Gastroesophageal sphincter (tissue), 3 donors: ENCODE results near the gene TTC9B.

ENCODE experiments used
- POLR2A ChIP-seq, 2 donors: fragments of 450-650 bp; IDR thresholded peaks; one replicate each; pipeline ENCODE4 v1.6.1; 2017; ENCODE audit warnings: antibody characterized with exemption in 2 of 2, mild to moderate bottlenecking in 2 of 2, moderate library complexity in 1 of 2
- POLR2AphosphoS5 ChIP-seq: sonication (generic); formaldehyde crosslinking; IDR thresholded peaks from one replicate; pipeline ENCODE4 v1.6.1; 2017; ENCODE audit warnings: antibody characterized with exemption
- TF ChIP-seq, protein P1 (sequence below), 4 experiments: fragments of 200-600 bp in 2 of 4; fragments of 450-650 bp in 2 of 4; sonication (generic) in 1 of 4; IDR thresholded peaks; one replicate each; pipeline ENCODE4 v1.5.1; 2017 to 2019; ENCODE audit warnings: antibody characterized with exemption in 4 of 4, mild to moderate bottlenecking in 2 of 4, moderate library complexity in 2 of 4

DNA sequence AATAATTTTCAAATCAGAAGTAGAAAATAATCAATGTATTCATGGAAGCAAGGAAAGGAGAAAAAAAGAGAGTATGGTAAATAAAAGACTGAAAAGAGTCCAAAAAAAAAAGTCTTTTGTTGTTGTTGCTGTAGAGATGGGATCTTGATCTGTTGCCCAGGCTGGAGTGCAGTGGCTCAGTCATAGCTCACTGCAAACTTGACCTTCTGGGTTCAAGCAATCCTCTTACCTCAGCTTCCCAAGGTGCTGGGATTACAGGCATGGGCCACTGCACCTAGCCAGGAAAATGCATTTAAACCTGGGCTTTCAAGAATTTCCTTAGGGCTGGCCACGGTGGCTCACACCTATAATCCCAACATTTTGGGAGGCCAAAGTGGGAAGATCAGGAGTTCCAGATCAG, 33.9 kb downstream of the TTC9B start:
- no peak for TF ChIP-seq POLR2A (IDR thresholded peaks at IDR 0.05)
- TF ChIP-seq, protein P1, sequence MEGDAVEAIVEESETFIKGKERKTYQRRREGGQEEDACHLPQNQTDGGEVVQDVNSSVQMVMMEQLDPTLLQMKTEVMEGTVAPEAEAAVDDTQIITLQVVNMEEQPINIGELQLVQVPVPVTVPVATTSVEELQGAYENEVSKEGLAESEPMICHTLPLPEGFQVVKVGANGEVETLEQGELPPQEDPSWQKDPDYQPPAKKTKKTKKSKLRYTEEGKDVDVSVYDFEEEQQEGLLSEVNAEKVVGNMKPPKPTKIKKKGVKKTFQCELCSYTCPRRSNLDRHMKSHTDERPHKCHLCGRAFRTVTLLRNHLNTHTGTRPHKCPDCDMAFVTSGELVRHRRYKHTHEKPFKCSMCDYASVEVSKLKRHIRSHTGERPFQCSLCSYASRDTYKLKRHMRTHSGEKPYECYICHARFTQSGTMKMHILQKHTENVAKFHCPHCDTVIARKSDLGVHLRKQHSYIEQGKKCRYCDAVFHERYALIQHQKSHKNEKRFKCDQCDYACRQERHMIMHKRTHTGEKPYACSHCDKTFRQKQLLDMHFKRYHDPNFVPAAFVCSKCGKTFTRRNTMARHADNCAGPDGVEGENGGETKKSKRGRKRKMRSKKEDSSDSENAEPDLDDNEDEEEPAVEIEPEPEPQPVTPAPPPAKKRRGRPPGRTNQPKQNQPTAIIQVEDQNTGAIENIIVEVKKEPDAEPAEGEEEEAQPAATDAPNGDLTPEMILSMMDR (IDR thresholded peaks at IDR 0.05), result no peak
- no peak for TF ChIP-seq POLR2AphosphoS5
